ENCODE data around the gene TRMO. TPM values are rescaled to one million over a fixed set of nuclear protein-coding genes. Genes with fewer than 3 reads are reported as not detected.
A peak's percentile ranks its signal among the peaks of the same experiment; 100 is the strongest.
"Not testable (repeated sequence)": the region's sequence is repeated elsewhere in the genome, so short reads cannot be mapped to it uniquely, and the experiment has no call there.

Gene TRMO
- total and polyA plus RNA-seq, 9 of the 15 experiments (the other 6 are each of a cell fraction or from before 2014, with no cell fraction given), result 5.6 to 22.4 (median 16.2) TPM

GRCh38 chr9:97960678-97961328 is 38.5 kb upstream of the TRMO start (continued):
- TF ChIP-seq NONO (IDR thresholded peaks at IDR 0.05; ENCODE audit: low read depth in 2 of 2, low read length in 1 of 2), result peak in 1 of 2 experiments; percentile 69; a peak in 2 of 4 replicates
- peak; percentile 88 for TF ChIP-seq ZBTB5 (IDR thresholded peaks at IDR 0.05)
- peak; percentile 83 for TF ChIP-seq MEF2D (tag; conservative IDR thresholded peaks at IDR 0.05; ENCODE audit: low read depth)
- TF ChIP-seq KAT7 (CRISPR knock-in tag; IDR thresholded peaks at IDR 0.05; ENCODE audit: borderline replicate concordance), result 0 out of 2 replicates have a peak, but pooled peaks have one; percentile 54
- peak; percentile 79 for TF ChIP-seq RAD51 (IDR thresholded peaks at IDR 0.05; ENCODE audit: borderline replicate concordance, low read depth)
- peak; percentile 94 for TF ChIP-seq KLF1 (tag; IDR thresholded peaks at IDR 0.05)
- peak; percentile 90 for TF ChIP-seq JUN (IDR thresholded peaks at IDR 0.05; ENCODE audit: borderline replicate concordance, low read depth, low read length)
- peak; percentile 87; the same call in 1 of the 2 replicates for TF ChIP-seq JUN (CRISPR knock-in tag; IDR thresholded peaks at IDR 0.05; ENCODE audit: borderline replicate concordance)
- 0 out of 2 replicates have a peak, but pooled peaks have one; percentile 50 for TF ChIP-seq IFI16 (CRISPR knock-in tag; IDR thresholded peaks at IDR 0.05)
- TF ChIP-seq FOXK2 (conservative IDR thresholded peaks at IDR 0.05 in 1 of 2, IDR thresholded peaks at IDR 0.05 in 1 of 2; ENCODE audit: low read depth in 2 of 2), result peak; percentile 97 to 98
- peak; percentile 90 for TF ChIP-seq CXXC5 (CRISPR knock-in tag; IDR thresholded peaks at IDR 0.05)
- TF ChIP-seq TBL1XR1 (IDR thresholded peaks at IDR 0.05; ENCODE audit: low read length in 2 of 2), result peak; percentile 86 to 93
- TF ChIP-seq TAF1 (IDR thresholded peaks at IDR 0.05; ENCODE audit: control insufficient read depth, extremely low read depth, insufficient read depth, low read length, severe bottlenecking), result peak; percentile 43
- not testable (repeated sequence) for TF ChIP-seq ID3 (CRISPR knock-in tag; IDR thresholded peaks at IDR 0.05)
- peak; percentile 97 for TF ChIP-seq ID3 (tag; IDR thresholded peaks at IDR 0.05)
- TF ChIP-seq ZKSCAN8 (CRISPR knock-in tag; IDR thresholded peaks at IDR 0.05), result peak; percentile 72; the same call in 1 of the 2 replicates
- peak; percentile 63 for TF ChIP-seq ESRRA (IDR thresholded peaks at IDR 0.05; ENCODE audit: borderline replicate concordance, low read depth)
- peak; percentile 81; the same call in 1 of the 2 replicates for TF ChIP-seq MITF (IDR thresholded peaks at IDR 0.05)
